Ishikawa (cell line): ENCODE measurements around the gene MRPS23.

Source experiments
- CEBPB ChIP-seq: IDR thresholded peaks from 2 replicates; pipeline ENCODE4 v1.6.1; 2012
- CREB1 ChIP-seq: IDR thresholded peaks from 2 replicates; pipeline ENCODE4 v1.6.1; 2012; ENCODE audit warnings: low read depth
- EGR1 ChIP-seq: IDR thresholded peaks from 2 replicates; pipeline ENCODE4 v1.6.1; 2012
- EP300 ChIP-seq: IDR thresholded peaks from 2 replicates; pipeline ENCODE4 v1.6.1; 2012; ENCODE audit warnings: borderline replicate concordance
- FOXM1 ChIP-seq: IDR thresholded peaks from 2 replicates; pipeline ENCODE4 v1.6.1; 2012; ENCODE audit warnings: low read depth, borderline replicate concordance
- NFIC ChIP-seq: IDR thresholded peaks from 2 replicates; pipeline ENCODE4 v1.6.1; 2012
- RAD21 ChIP-seq: IDR thresholded peaks from 2 replicates; pipeline ENCODE4 v1.6.1; 2012; ENCODE audit warnings: low read depth
- REST ChIP-seq: IDR thresholded peaks from 2 replicates; pipeline ENCODE4 v1.6.1; 2012; ENCODE audit warnings: low read depth, mild to moderate bottlenecking
- TAF1 ChIP-seq: IDR thresholded peaks from 2 replicates; pipeline ENCODE4 v1.6.1; 2012; ENCODE audit warnings: low read depth, mild to moderate bottlenecking
- TCF12 ChIP-seq: IDR thresholded peaks from 2 replicates; pipeline ENCODE4 v1.6.1; 2012; ENCODE audit warnings: low read depth
- TEAD4 ChIP-seq: IDR thresholded peaks from 2 replicates; pipeline ENCODE4 v1.6.1; 2012
- USF1 ChIP-seq: IDR thresholded peaks from 2 replicates; pipeline ENCODE4 v1.6.1; 2012
- YY1 ChIP-seq: IDR thresholded peaks from 2 replicates; pipeline ENCODE4 v1.6.1; 2012; ENCODE audit warnings: low read depth
- ZBTB7A ChIP-seq: IDR thresholded peaks from 2 replicates; pipeline ENCODE4 v1.6.1; 2012; ENCODE audit warnings: low read depth
- TF ChIP-seq, protein P1 (sequence below): IDR thresholded peaks from 2 replicates; pipeline ENCODE4 v1.6.1; 2012

The MRPS23 gene

GRCh38 chr17:57855391-57856035, 5.7 kb upstream of the MRPS23 start:
- TF ChIP-seq FOXM1 (no peak), REST (no peak), RAD21 (no peak), CEBPB (no peak), NFIC (no peak), EP300 (no peak), EGR1 (no peak)
- TF ChIP-seq, protein P1, sequence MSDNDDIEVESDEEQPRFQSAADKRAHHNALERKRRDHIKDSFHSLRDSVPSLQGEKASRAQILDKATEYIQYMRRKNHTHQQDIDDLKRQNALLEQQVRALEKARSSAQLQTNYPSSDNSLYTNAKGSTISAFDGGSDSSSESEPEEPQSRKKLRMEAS: no peak

- TF ChIP-seq REST: no peak
- TF ChIP-seq, protein P1: no peak
- no peak for TF ChIP-seq EGR1
- TF ChIP-seq TEAD4: no peak
- TF ChIP-seq USF1: no peak
- no peak for TF ChIP-seq YY1
- no peak for TF ChIP-seq FOXM1
- TF ChIP-seq EP300: no peak
- no peak for TF ChIP-seq NFIC
- no peak for TF ChIP-seq CREB1
Observed at GRCh38 chr17:57853695-57854094, 3.9 kb upstream of the MRPS23 start.

DNA sequence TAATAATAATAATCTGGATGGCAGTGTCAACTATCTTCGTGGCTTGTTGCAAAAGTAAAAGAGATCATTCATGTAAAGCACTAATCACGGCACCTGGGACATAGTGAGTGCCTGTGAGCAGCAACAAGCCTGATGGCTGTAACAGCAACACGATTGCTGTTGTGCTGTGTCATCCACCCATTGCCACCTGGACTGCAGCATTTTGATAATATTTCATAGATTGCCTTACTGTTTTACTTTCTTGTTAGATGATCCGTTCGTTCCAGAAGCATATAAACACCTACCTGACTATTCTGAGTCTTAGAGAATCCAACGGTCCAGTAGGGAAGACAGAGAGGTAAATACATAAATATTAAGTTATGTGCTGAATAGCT, 3.1 kb upstream of the MRPS23 start:
- no peak for TF ChIP-seq REST
- no peak for TF ChIP-seq RAD21
- TF ChIP-seq ZBTB7A: no peak
- TF ChIP-seq USF1: no peak
- TF ChIP-seq CEBPB: no peak
- TF ChIP-seq, protein P1: no peak
- no peak for TF ChIP-seq EP300
- TF ChIP-seq TEAD4: no peak
- TF ChIP-seq YY1: no peak
- no peak for TF ChIP-seq TAF1
- TF ChIP-seq CREB1: no peak
- TF ChIP-seq NFIC: no peak
- TF ChIP-seq TCF12: no peak

DNA sequence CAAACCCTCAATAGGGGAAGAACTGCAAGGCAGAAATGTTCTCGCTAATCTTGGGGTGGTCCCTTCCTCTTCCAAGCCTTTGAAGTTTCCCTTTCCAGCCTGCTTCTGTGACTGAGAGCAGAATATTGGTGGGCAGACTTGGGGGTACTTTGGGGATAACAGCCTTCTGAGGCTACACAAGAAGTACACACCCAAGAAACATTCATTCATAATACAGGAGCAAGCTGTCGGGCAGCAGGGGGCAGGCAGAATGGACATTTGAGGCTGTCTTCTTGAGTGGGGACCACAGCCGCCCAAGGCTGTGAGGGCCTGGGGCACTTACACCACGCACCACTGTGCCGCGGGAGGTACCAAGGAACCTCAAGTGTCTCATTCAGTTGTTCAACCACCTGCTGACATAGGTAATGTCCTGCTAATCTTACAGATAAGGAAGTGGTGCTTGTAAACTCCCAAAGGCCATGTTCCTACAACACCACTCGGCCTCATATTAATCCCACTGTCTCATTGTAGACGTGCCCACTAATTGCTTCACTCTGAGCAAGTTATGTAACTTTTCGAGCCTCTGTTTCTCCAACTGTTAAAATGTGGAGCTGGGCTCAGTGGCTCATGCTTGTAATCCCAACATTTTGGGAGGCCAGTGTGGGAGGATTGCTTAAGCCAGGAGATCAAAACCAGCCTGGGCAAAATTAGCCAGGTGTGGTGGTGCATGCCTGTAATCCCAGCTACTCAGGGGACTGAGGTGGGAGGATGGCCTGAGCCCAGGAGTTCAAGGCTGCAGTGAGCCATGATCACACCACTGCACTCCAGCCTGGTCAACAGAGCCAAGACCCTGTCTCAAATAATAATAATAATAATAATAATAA, 2.5 kb upstream of the MRPS23 start:
- TF ChIP-seq RAD21 (no peak), REST (no peak), CREB1 (no peak), NFIC (no peak), EGR1 (no peak), ZBTB7A (no peak), TAF1 (no peak), CEBPB (no peak), EP300 (no peak), USF1 (no peak), YY1 (no peak), FOXM1 (no peak), TEAD4 (no peak), TCF12 (no peak)
- TF ChIP-seq, protein P1: no peak
